Bronchial epithelial cell (primary cell): Measurements from ENCODE around the gene MACROH2A1. TPM values are rescaled to one million over a fixed set of nuclear protein-coding genes. Genes with fewer than 3 reads are reported as not detected.

Source experiments
- DNase-seq: peaks from one replicate; pipeline ENCODE4 v3.0.0-alpha.2; 2010; ENCODE audit warnings: low read depth
- FAIRE-seq: peaks from 2 replicates; lab custom pipeline; 2011; peaks lifted over from hg19 to GRCh38; lab: Jason Lieb, UNC
- H3K27me3 ChIP-seq: 2 replicates; pipeline ENCODE4 v1.5.1; 2011; ENCODE audit warnings: low read length; ENCODE audit not compliant: control insufficient read depth, insufficient read depth
- H3K36me3 ChIP-seq: 2 replicates; pipeline ENCODE4 v1.5.1; 2011; ENCODE audit warnings: low read length; ENCODE audit not compliant: control insufficient read depth, insufficient read depth
- H3K4me3 ChIP-seq: 2 replicates; pipeline ENCODE4 v1.5.1; 2011; ENCODE audit warnings: mild to moderate bottlenecking, low read depth, low read length, control low read depth
- CTCF ChIP-seq: IDR thresholded peaks from 2 replicates; pipeline ENCODE4 v1.5.1; 2011; ENCODE audit warnings: mild to moderate bottlenecking, moderate library complexity, low read length, control low read depth, inconsistent platforms; ENCODE audit not compliant: insufficient read depth, severe bottlenecking
- total RNA-seq: library from RNA; depleted of rRNA; stranded (reverse); fragments of >200 nt; gene quantifications from 2 replicates; pipeline ENCODE4 v1.2.1, GENCODE V29; 2014

Gene MACROH2A1
- total RNA-seq, 1 donor from 2014 or later, result 257 TPM

GRCh38 chr5:135329066-135329912, 69.7 kb downstream of the MACROH2A1 start:
- no peak for FAIRE-seq
- TF ChIP-seq CTCF, result no peak

GRCh38 chr5:135328128-135328687, 70.8 kb downstream of the MACROH2A1 start:
- FAIRE-seq, result no peak

More at GRCh38 chr5:135329066-135329912, 69.7 kb downstream of the MACROH2A1 start:
- H3K27me3 ChIP-seq, result no peaks in the 10 kb centered on the region
- DNase-seq, result no peak
- peaks cover 2% of the 10 kb centered on the region for H3K36me3 ChIP-seq
- H3K4me3 ChIP-seq, result no peak overlapping the region

GRCh38 chr5:135327429-135328127, 71.5 kb downstream of the MACROH2A1 start:
- Histone ChIP-seq H3K4me3 (no peak overlapping the region), H3K27me3 (no peaks in the 10 kb centered on the region), H3K36me3 (no peaks in the 10 kb centered on the region)
- TF ChIP-seq CTCF, result no peak
- DNase-seq (no peak), FAIRE-seq (peak; percentile 43)

More at GRCh38 chr5:135328128-135328687, 70.8 kb downstream of the MACROH2A1 start:
- Histone ChIP-seq H3K27me3 (no peaks in the 10 kb centered on the region), H3K4me3 (no peak overlapping the region), H3K36me3 (no peaks in the 10 kb centered on the region)
- DNase-seq, result no peak
- TF ChIP-seq CTCF, result no peak

GRCh38 chr5:135326296-135327254, 72.5 kb downstream of the MACROH2A1 start:
- DNase-seq (no peak), FAIRE-seq (no peak)
- no peaks in the 10 kb centered on the region for H3K36me3 ChIP-seq
- H3K4me3 ChIP-seq, result no peak overlapping the region
- TF ChIP-seq CTCF, result no peak
- H3K27me3 ChIP-seq, result peaks cover 2% of the 10 kb centered on the region

- Histone ChIP-seq H3K4me3 (no peak overlapping the region), H3K27me3 (peaks cover 2% of the 10 kb centered on the region), H3K36me3 (no peaks in the 10 kb centered on the region)
- DNase-seq (peak; percentile 37), FAIRE-seq (peak; percentile 92)
- TF ChIP-seq CTCF, result no peak
Observed at GRCh38 chr5:135324897-135325650, 74.0 kb downstream of the MACROH2A1 start.
